H1 (cell line): ENCODE results near the gene SLAIN2. TPM values are rescaled to one million over a fixed set of nuclear protein-coding genes. Genes with fewer than 3 reads are reported as not detected.

Experiments used
- CTCF ChIA-PET: fragments of 300-600 bp; sonication (Branson Sonifier 250); formaldehyde crosslinking; loops from one replicate; lab custom pipeline; 2021; ENCODE audit not compliant: partially characterized antibody; lab: Charles Lee
- POLR2A ChIA-PET: fragments of 300-600 bp; sonication (Branson Sonifier 250); formaldehyde crosslinking; loops from one replicate; lab custom pipeline; 2021; ENCODE audit warnings: inconsistent platforms; ENCODE audit not compliant: partially characterized antibody; lab: Charles Lee
- DNase-seq, 2 experiments: peaks; one replicate each; pipeline versions ENCODE4 v3.0.0 to v3.0.0-alpha.2; 2010 to 2022; ENCODE audit warnings: low spot score in 2 of 2, low read depth in 1 of 2, mixed read lengths in 1 of 2
- FAIRE-seq: peaks from 2 replicates; lab custom pipeline; 2011; peaks lifted over from hg19 to GRCh38; lab: Jason Lieb, UNC
- H2AFZ ChIP-seq: 2 replicates; pipeline ENCODE4 v1.8.1; 2012; ENCODE audit warnings: low read length, inconsistent platforms
- H2AK5ac ChIP-seq: 2 replicates; pipeline ENCODE4 v1.6.1; 2013; ENCODE audit warnings: low read depth, low read length
- H2BK120ac ChIP-seq: replicated peaks from 2 replicates; pipeline ENCODE3; 2013; ENCODE audit warnings: low read depth, low read length, inconsistent platforms
- H2BK12ac ChIP-seq: 2 replicates; pipeline ENCODE4 v1.6.1; 2013; ENCODE audit warnings: low read depth, low read length
- H2BK15ac ChIP-seq: 2 replicates; pipeline ENCODE4 v1.6.1; 2013; ENCODE audit warnings: low read length
- H2BK20ac ChIP-seq: 2 replicates; pipeline ENCODE4 v1.6.1; 2013; ENCODE audit warnings: low read length
- H2BK5ac ChIP-seq: 2 replicates; pipeline ENCODE4 v1.6.1; 2013; ENCODE audit warnings: low read depth, low read length
- H3K14ac ChIP-seq: 2 replicates; pipeline ENCODE4 v1.6.1; 2013; ENCODE audit warnings: inconsistent platforms; ENCODE audit not compliant: insufficient read length
- H3K18ac ChIP-seq: 2 replicates; pipeline ENCODE4 v1.6.1; 2013; ENCODE audit warnings: low read length; ENCODE audit errors: extremely low read depth
- H3K23ac ChIP-seq: 2 replicates; pipeline ENCODE4 v1.6.1; 2013; ENCODE audit warnings: inconsistent platforms; ENCODE audit not compliant: insufficient read length
- H3K23me2 ChIP-seq: 2 replicates; pipeline ENCODE4 v1.6.1; 2013; ENCODE audit warnings: low read depth, low read length
- H3K27ac ChIP-seq: 2 replicates; pipeline ENCODE4 v1.6.1; 2011; ENCODE audit warnings: low read depth, low read length, inconsistent platforms
- H3K27me3 ChIP-seq, 4 experiments: replicated peaks in 1 of 4; 1 replicate in 1 of 4; 2 replicates in 3 of 4; pipeline versions ENCODE4 v1.6.1 to v1.8.1; 2011 to 2013; ENCODE audit warnings: low read length in 3 of 4, mild to moderate bottlenecking in 3 of 4, inconsistent platforms in 2 of 4, mixed read lengths in 2 of 4, moderate library complexity in 1 of 4; ENCODE audit not compliant: control insufficient read depth in 3 of 4, insufficient read depth in 3 of 4; ENCODE audit errors: extremely low read depth in 1 of 4
- H3K36me3 ChIP-seq, 4 experiments: 2 replicates each; pipeline versions ENCODE4 v1.6.1 to v1.8.1; 2011 to 2013; ENCODE audit warnings: mild to moderate bottlenecking in 4 of 4, low read length in 3 of 4, moderate library complexity in 2 of 4, control low read depth in 1 of 4, inconsistent platforms in 1 of 4; ENCODE audit not compliant: insufficient read depth in 4 of 4, control insufficient read depth in 2 of 4
- H3K4ac ChIP-seq: replicated peaks from 2 replicates; pipeline ENCODE3; 2013; ENCODE audit warnings: low read length, low read depth, mixed read lengths, inconsistent platforms; ENCODE audit not compliant: insufficient read length
- H3K4me1 ChIP-seq, 4 experiments: replicated peaks in 1 of 4; 1 replicate in 1 of 4; 2 replicates in 3 of 4; pipeline versions ENCODE4 v1.6.1 to v1.8.1; 2011 to 2013; ENCODE audit warnings: low read length in 3 of 4, inconsistent platforms in 2 of 4, mixed read lengths in 1 of 4; ENCODE audit not compliant: insufficient read depth in 4 of 4, control insufficient read depth in 3 of 4
- H3K4me2 ChIP-seq, 2 experiments: 2 replicates each; pipeline versions ENCODE4 v1.6.1 to v1.8.1; 2011 to 2013; ENCODE audit warnings: low read depth in 2 of 2, low read length in 2 of 2, control low read depth in 1 of 2, inconsistent platforms in 1 of 2, mild to moderate bottlenecking in 1 of 2; ENCODE audit not compliant: insufficient read depth in 1 of 2
- H3K4me3 ChIP-seq, 4 experiments: fragments of 200-600, 300-600 bp in 1 of 4; sonication (generic), shearing (Covaris generic), sonication (Bioruptor Twin) in 1 of 4; 2 replicates each; pipeline versions ENCODE4 v1.5.1 to v1.8.1; 2011 to 2016; ENCODE audit warnings: low read length in 4 of 4, low read depth in 3 of 4, control low read depth in 2 of 4, inconsistent platforms in 2 of 4, mild to moderate bottlenecking in 2 of 4, mixed read lengths in 1 of 4, moderate library complexity in 1 of 4; ENCODE audit not compliant: insufficient read depth in 2 of 4; ENCODE audit errors: extremely low read depth in 1 of 4
- H3K56ac ChIP-seq: replicated peaks from 2 replicates; pipeline ENCODE3; 2013; ENCODE audit warnings: low read depth, mild to moderate bottlenecking, mixed read lengths, low read length, inconsistent platforms; ENCODE audit not compliant: insufficient read length
- H3K79me1 ChIP-seq: 2 replicates; pipeline ENCODE4 v1.6.1; 2013; ENCODE audit warnings: low read depth, low read length, control low read depth
- H3K79me2 ChIP-seq, 2 experiments: 2 replicates each; pipeline versions ENCODE4 v1.6.1 to v1.8.1; 2012 to 2013; ENCODE audit warnings: low read length in 2 of 2, mild to moderate bottlenecking in 2 of 2, inconsistent platforms in 1 of 2; ENCODE audit not compliant: insufficient read depth in 2 of 2, control insufficient read depth in 1 of 2
- H3K9ac ChIP-seq, 4 experiments: replicated peaks in 1 of 4; 1 replicate in 1 of 4; 2 replicates in 3 of 4; pipeline versions ENCODE4 v1.6.1 to v1.8.1; 2011 to 2013; ENCODE audit warnings: low read depth in 3 of 4, low read length in 3 of 4, control low read depth in 2 of 4, mild to moderate bottlenecking in 2 of 4, moderate library complexity in 2 of 4, inconsistent platforms in 1 of 4; ENCODE audit errors: extremely low read depth in 1 of 4
- H3K9me3 ChIP-seq, 2 experiments: 2 replicates each; pipeline versions ENCODE4 v1.6.1 to v1.8.1; 2012 to 2013; ENCODE audit warnings: mild to moderate bottlenecking in 2 of 2, moderate library complexity in 2 of 2, control low read depth in 1 of 2, inconsistent platforms in 1 of 2, low read depth in 1 of 2, low read length in 1 of 2, mixed read lengths in 1 of 2; ENCODE audit not compliant: insufficient read depth in 2 of 2
- H4K20me1 ChIP-seq, 2 experiments: replicated peaks in 1 of 2; 2 replicates each; pipeline versions ENCODE3 to v1.8.1; 2011 to 2013; ENCODE audit warnings: inconsistent platforms in 2 of 2, low read length in 2 of 2, mild to moderate bottlenecking in 1 of 2; ENCODE audit not compliant: insufficient read depth in 2 of 2, control insufficient read depth in 1 of 2
- H4K5ac ChIP-seq: 2 replicates; pipeline ENCODE4 v1.6.1; 2013; ENCODE audit warnings: low read length, low read depth, mixed read lengths, inconsistent platforms; ENCODE audit not compliant: insufficient read length
- H4K8ac ChIP-seq: 2 replicates; pipeline ENCODE4 v1.8.0; 2013; ENCODE audit warnings: mild to moderate bottlenecking, moderate library complexity, low read length, inconsistent platforms; ENCODE audit not compliant: insufficient read depth; ENCODE audit errors: extremely low read depth
- H4K91ac ChIP-seq: replicated peaks from 2 replicates; pipeline ENCODE3; 2013; ENCODE audit warnings: low read length, mixed read lengths, inconsistent platforms; ENCODE audit not compliant: insufficient read length
- EGR1 ChIP-seq: IDR thresholded peaks from 2 replicates; pipeline ENCODE4 v1.6.1; 2011; ENCODE audit warnings: low read depth, low read length, borderline replicate concordance
- JUND ChIP-seq: IDR thresholded peaks from 2 replicates; pipeline ENCODE4 v1.6.1; 2011; ENCODE audit warnings: mild to moderate bottlenecking, improper control_type of control experiment, low read length
- SAP30 ChIP-seq: fragments of 300-600 bp; sonication (generic); IDR thresholded peaks from 2 replicates; pipeline ENCODE4 v1.7.1; 2012; ENCODE audit warnings: low read length, moderate library complexity, mild to moderate bottlenecking, inconsistent platforms; ENCODE audit not compliant: insufficient read depth, insufficient replicate concordance
- SIN3A ChIP-seq, 2 experiments: IDR thresholded peaks in 1 of 2; conservative IDR thresholded peaks in 1 of 2; 2 replicates each; pipeline ENCODE4 v1.6.1; 2011 to 2012; ENCODE audit warnings: low read length in 2 of 2, improper control_type of control experiment in 1 of 2, low read depth in 1 of 2, mild to moderate bottlenecking in 1 of 2
- WGBS, 2 experiments: shearing (Covaris generic) in 1 of 2; methylation state at CpG; one replicate each; pipeline versions ENCODE4 v1.1.6 to v1.1.7; 2013 to 2015; ENCODE audit warnings: low lambda C conversion rate in 2 of 2, mixed read lengths in 2 of 2, inconsistent platforms in 1 of 2, low coverage in 1 of 2, missing lambda C conversion rate in 1 of 2; ENCODE audit not compliant: insufficient replicate concordance in 2 of 2, insufficient coverage in 1 of 2, insufficient read length in 1 of 2; ENCODE audit errors: extremely low coverage in 1 of 2, missing lambda C conversion rate in 1 of 2; 5-methylcytosine and 5-hydroxymethylcytosine counted together
- polyA plus RNA-seq, 7 experiments: library from polyadenylated mRNA; depleted of rRNA in 3 of 7; stranded (reverse) in 5 of 7; unstranded in 2 of 7; fragments of >200 nt in 5 of 7; fragments of 200-250 nt in 2 of 7; gene quantifications; 1 replicate in 5 of 7; 2 replicates in 1 of 7; 4 replicates in 1 of 7; pipeline versions ENCODE4 v1.2.1 to v1.2.3, GENCODE V29; 2011 to 2013; ENCODE audit warnings: missing spikeins in 2 of 7, mixed read lengths in 2 of 7
- total RNA-seq: library from RNA; stranded (reverse); fragmentation: NEBNext Ultra II Directional; extraction: Animal tissue kit (Norgen Biotek cat#: 25700); gene quantifications from 2 replicates; pipeline ENCODE4 v1.2.1, GENCODE V29; 2021

The SLAIN2 gene
- total and polyA plus RNA-seq, 2 of the 8 experiments (the other 6 are each of a cell fraction or from before 2014, with no cell fraction given) = 8.2 to 40.0 TPM

DNA sequence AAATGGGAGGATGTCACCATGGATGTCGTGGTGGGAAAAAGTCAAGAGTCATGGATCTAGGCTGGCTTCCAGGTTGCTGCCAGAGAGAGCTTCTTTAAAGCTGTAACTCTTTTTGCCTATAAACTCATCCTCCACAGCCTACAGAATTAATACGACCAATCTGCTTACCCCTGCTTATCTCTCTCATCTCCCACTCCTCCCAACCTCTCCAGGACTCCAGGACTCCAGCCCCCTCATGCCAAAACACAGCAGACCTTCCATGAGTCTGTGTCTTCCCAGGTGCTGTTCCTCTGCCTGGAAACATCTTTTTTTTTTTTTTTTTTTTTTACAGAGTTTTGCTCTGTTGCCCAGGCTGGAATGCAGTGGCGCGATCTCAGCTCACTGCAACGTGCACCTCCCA, 126.6 kb downstream of the SLAIN2 start:
- 75% methylated on average over 3 of the region's 5 CpGs; no CpG with 5 or more reads in 1 of the 2 experiments for WGBS, 2 experiments

More for the DNA sequence above, 126.6 kb downstream of the SLAIN2 start:
- TF ChIP-seq SIN3A (conservative IDR thresholded peaks at IDR 0.05 in 1 of 2, IDR thresholded peaks at IDR 0.05 in 1 of 2; ENCODE audit: low read depth in 1 of 2, low read length in 2 of 2) = no peak
- TF ChIP-seq SAP30 = no peak
- TF ChIP-seq EGR1 = no peak
- TF ChIP-seq JUND = no peak
- Histone ChIP-seq H2BK20ac (no peak overlapping the region), H3K4me3 (no peak overlapping the region), H3K4me2 (no peak overlapping the region), H2BK15ac (no peak overlapping the region), H3K4me1 (peaks cover 0 to 2% (median 0%) of the 10 kb centered on the region in 4 experiments; a peak in 1 of 7 replicates), H3K18ac (no peak overlapping the region), H2AK5ac (no peak overlapping the region), H2BK5ac (no peak overlapping the region), H4K91ac (no peak overlapping the region), H3K79me2 (no peaks in the 10 kb centered on the region), H2BK120ac (no peak overlapping the region), H2BK12ac (no peak overlapping the region), H3K36me3 (no peaks in the 10 kb centered on the region), H3K27me3 (no peaks in the 10 kb centered on the region), H3K27ac (no peak overlapping the region), H4K5ac (no peak overlapping the region), H3K9me3 (no peaks in the 10 kb centered on the region), H3K56ac (no peak overlapping the region), H3K23ac (no peak overlapping the region), H4K20me1 (no peaks in the 10 kb centered on the region), H2AFZ (no peak overlapping the region), H3K79me1 (no peaks in the 10 kb centered on the region), H4K8ac (no peak overlapping the region), H3K9ac (no peak overlapping the region), H3K23me2 (no peaks in the 10 kb centered on the region), H3K14ac (no peak overlapping the region), H3K4ac (no peak overlapping the region)
- ChIA-PET POLR2A (interaction anchor here (0.6 to 0.7 kb wide), 2 partner anchors 17 to 60 kb away, joined by 3 to 4 read pairs; no protein-coding TSS in a partner anchor), CTCF (interaction anchor here (3.1 kb wide), 1 partner anchor 22 kb away, joined by 9 read pairs; no protein-coding TSS in a partner anchor)
- no peak for DNase-seq
- FAIRE-seq = no peak
